ENCODE data around the gene TEX36. TPM values are rescaled to one million over a fixed set of nuclear protein-coding genes. Genes with fewer than 3 reads are reported as not detected.
A peak's percentile ranks its signal among the peaks of the same experiment; 100 is the strongest.

The TEX36 gene
- total RNA-seq, 4 donors from 2014 or later: 0.49 TPM; not detected in 3

- Histone ChIP-seq H3K27me3 (no peaks in the 10 kb centered on the region), H3K27ac (no peak overlapping the region), H3K4me1 (no peaks in the 10 kb centered on the region), H3K4me3 (no peak overlapping the region), H3K36me3 (no peaks in the 10 kb centered on the region), H3K9me3 (peaks cover 0 to 3% of the 10 kb centered on the region in 2 donors)
- intact Hi-C loops (cut with DNase I; ENCODE audit: low total_unique reads): no loop called here
- TF ChIP-seq CTCF (IDR thresholded peaks at IDR 0.05) (no peak), POLR2A (IDR thresholded peaks at IDR 0.05) (no peak)
- DNase-seq: no peak
These were observed 10.1 kb downstream of the TEX36 start for GRCh38 chr10:125672884-125673283.

GRCh38 chr10:125662584-125662983 is 20.4 kb downstream of the TEX36 start:
- DNase-seq: no peak
- TF ChIP-seq CTCF (IDR thresholded peaks at IDR 0.05): no peak
- no peak for TF ChIP-seq POLR2A (IDR thresholded peaks at IDR 0.05)
- Histone ChIP-seq H3K27me3 (no peaks in the 10 kb centered on the region), H3K4me3 (no peak overlapping the region), H3K4me1 (no peaks in the 10 kb centered on the region), H3K9me3 (no peaks in the 10 kb centered on the region), H3K36me3 (no peaks in the 10 kb centered on the region), H3K27ac (no peak overlapping the region)
- intact Hi-C loops (cut with DNase I; ENCODE audit: low total_unique reads): no loop called here

- intact Hi-C loops (cut with DNase I; ENCODE audit: low total_unique reads): no loop called here
- TF ChIP-seq CTCF (IDR thresholded peaks at IDR 0.05) (no peak), POLR2A (IDR thresholded peaks at IDR 0.05) (no peak)
- Histone ChIP-seq H3K9me3 (no peaks in the 10 kb centered on the region), H3K36me3 (no peaks in the 10 kb centered on the region), H3K27ac (peak overlapping the region in 1 of 2 donors; percentile 28), H3K4me1 (no peaks in the 10 kb centered on the region), H3K4me3 (no peak overlapping the region), H3K27me3 (no peaks in the 10 kb centered on the region)
- no peak for DNase-seq
These were observed 20.9 kb downstream of the TEX36 start for GRCh38 chr10:125661941-125662515.

GRCh38 chr10:125661431-125661940 is 21.5 kb downstream of the TEX36 start:
- intact Hi-C loops (cut with DNase I; ENCODE audit: low total_unique reads): no loop called here

More at GRCh38 chr10:125661431-125661940, 21.5 kb downstream of the TEX36 start:
- peak overlapping the region in 1 of 2 donors; percentile 28 for H3K27ac ChIP-seq
- H3K9me3 ChIP-seq: no peaks in the 10 kb centered on the region
- no peaks in the 10 kb centered on the region for H3K36me3 ChIP-seq
- H3K4me3 ChIP-seq: no peak overlapping the region
- no peaks in the 10 kb centered on the region for H3K4me1 ChIP-seq
- no peaks in the 10 kb centered on the region for H3K27me3 ChIP-seq
- TF ChIP-seq CTCF (IDR thresholded peaks at IDR 0.05): no peak
- TF ChIP-seq POLR2A (IDR thresholded peaks at IDR 0.05): no peak
- no peak for DNase-seq

Measured in uterus (tissue), 4 donors.